OCI-LY3 (cell line): ENCODE measurements around the gene MRPS27.
A peak's percentile ranks its signal among the peaks of the same experiment; 100 is the strongest.

Experiments used
- H2AFZ ChIP-seq: fragments of 200-600, 300-600 bp; shearing (Covaris generic); 2 replicates; pipeline ENCODE4 v1.6.0; 2014; ENCODE audit warnings: antibody characterized with exemption, low read depth, low read length
- H3K27ac ChIP-seq: fragments of 200-600, 300-600 bp; sonication (generic); 2 replicates; pipeline ENCODE4 v1.5.1; 2014; ENCODE audit warnings: mild to moderate bottlenecking, low read length, moderate library complexity, mixed read lengths
- H3K27me3 ChIP-seq: fragments of 200-600, 300-600 bp; sonication (generic); 2 replicates; pipeline ENCODE4 v1.6.1; 2014; ENCODE audit warnings: low read depth, low read length, mixed read lengths
- H3K36me3 ChIP-seq: fragments of 200-600, 300-600 bp; sonication (generic); replicated peaks from 2 replicates; pipeline ENCODE3; 2014; ENCODE audit warnings: low read depth, low read length, mixed read lengths
- H3K4me1 ChIP-seq: fragments of 300-600, 200-600 bp; sonication (generic); 2 replicates; pipeline ENCODE4 v1.6.1; 2014; ENCODE audit warnings: low read length, mixed read lengths
- H3K4me2 ChIP-seq: fragments of 200-600, 300-600 bp; sonication (generic); 2 replicates; pipeline ENCODE4 v1.6.1; 2014; ENCODE audit warnings: low read length, mixed read lengths
- H3K4me3 ChIP-seq: fragments of 300-600, 200-600 bp; sonication (generic); 2 replicates; pipeline ENCODE4 v1.5.1; 2014; ENCODE audit warnings: antibody characterized with exemption, mild to moderate bottlenecking, low read length, moderate library complexity
- H3K79me2 ChIP-seq: fragments of 300-600, 200-600 bp; shearing (Covaris generic); 2 replicates; pipeline ENCODE4 v1.6.1; 2014; ENCODE audit warnings: mild to moderate bottlenecking, low read length, mixed read lengths
- H3K9ac ChIP-seq: fragments of 300-600, 200-600 bp; shearing (Covaris generic); 2 replicates; pipeline ENCODE4 v1.6.0; 2014; ENCODE audit warnings: mild to moderate bottlenecking, low read length, moderate library complexity
- H3K9me3 ChIP-seq: fragments of 200-600, 300-600 bp; shearing (Covaris generic); 2 replicates; pipeline ENCODE4 v1.6.1; 2014; ENCODE audit warnings: low read length, mixed read lengths; ENCODE audit not compliant: insufficient read depth
- H4K20me1 ChIP-seq: fragments of 200-600, 300-600 bp; sonication (generic); 2 replicates; pipeline ENCODE4 v1.6.1; 2016; ENCODE audit warnings: low read length, mixed read lengths; ENCODE audit not compliant: insufficient read depth
- CTCF ChIP-seq: fragments of 200-600, 300-600 bp; sonication (generic); IDR thresholded peaks from 2 replicates; pipeline ENCODE4 v1.5.1; 2014; ENCODE audit warnings: antibody characterized with exemption, low read length, low read depth
- EZH2phosphoT487 ChIP-seq: fragments of 200-600 bp; shearing (Covaris generic); IDR thresholded peaks from 2 replicates; pipeline ENCODE4 v1.6.1; 2018; ENCODE audit warnings: antibody characterized with exemption, mixed run types, low read depth

MRPS27 gene

GRCh38 chr5:72246954-72247442 is 73.0 kb downstream of the MRPS27 start:
- no peaks in the 10 kb centered on the region for H3K36me3 ChIP-seq
- H2AFZ ChIP-seq, result no peak overlapping the region
- H3K27ac ChIP-seq, result no peak overlapping the region
- no peaks in the 10 kb centered on the region for H4K20me1 ChIP-seq
- no peak overlapping the region for H3K4me3 ChIP-seq
- peaks cover 4% of the 10 kb centered on the region; the same call in 1 of the 2 replicates for H3K79me2 ChIP-seq
- peaks cover 8% of the 10 kb centered on the region; the same call in 1 of the 2 replicates for H3K4me1 ChIP-seq
- H3K9me3 ChIP-seq, result no peaks in the 10 kb centered on the region
- no peak overlapping the region for H3K4me2 ChIP-seq
- H3K9ac ChIP-seq, result no peak overlapping the region
- H3K27me3 ChIP-seq, result no peaks in the 10 kb centered on the region
- TF ChIP-seq CTCF (no peak), EZH2phosphoT487 (no peak)

GRCh38 chr5:72245951-72246532 is 74.0 kb downstream of the MRPS27 start:
- no peak overlapping the region for H3K9ac ChIP-seq
- no peaks in the 10 kb centered on the region for H3K27me3 ChIP-seq
- no peaks in the 10 kb centered on the region for H3K9me3 ChIP-seq
- no peak overlapping the region for H2AFZ ChIP-seq
- H3K36me3 ChIP-seq, result peaks cover 2% of the 10 kb centered on the region
- peaks cover 8% of the 10 kb centered on the region; the same call in 1 of the 2 replicates for H3K4me1 ChIP-seq
- H3K79me2 ChIP-seq, result peaks cover 4% of the 10 kb centered on the region; the same call in 1 of the 2 replicates
- no peaks in the 10 kb centered on the region for H4K20me1 ChIP-seq
- H3K27ac ChIP-seq, result no peak overlapping the region
- no peak for TF ChIP-seq EZH2phosphoT487
- no peak for TF ChIP-seq CTCF
- no peak overlapping the region for H3K4me2 ChIP-seq
- H3K4me3 ChIP-seq, result no peak overlapping the region

GRCh38 chr5:72245546-72245945 is 74.5 kb downstream of the MRPS27 start:
- Histone ChIP-seq H2AFZ (no peak overlapping the region), H3K27me3 (no peaks in the 10 kb centered on the region), H3K4me3 (no peak overlapping the region), H3K79me2 (peaks cover 4% of the 10 kb centered on the region; the same call in 1 of the 2 replicates), H4K20me1 (no peaks in the 10 kb centered on the region), H3K9me3 (no peaks in the 10 kb centered on the region), H3K36me3 (peaks cover 2% of the 10 kb centered on the region), H3K4me1 (peaks cover 8% of the 10 kb centered on the region; the same call in 1 of the 2 replicates), H3K9ac (no peak overlapping the region), H3K27ac (no peak overlapping the region), H3K4me2 (no peak overlapping the region)
- TF ChIP-seq CTCF (no peak), EZH2phosphoT487 (no peak)

- Histone ChIP-seq H3K4me1 (peaks cover 8% of the 10 kb centered on the region; the same call in 1 of the 2 replicates), H4K20me1 (no peaks in the 10 kb centered on the region), H3K4me3 (no peak overlapping the region), H3K9ac (no peak overlapping the region), H3K9me3 (no peaks in the 10 kb centered on the region), H3K27ac (no peak overlapping the region), H3K79me2 (peaks cover 4% of the 10 kb centered on the region; the same call in 1 of the 2 replicates), H3K27me3 (no peaks in the 10 kb centered on the region), H3K36me3 (peaks cover 2% of the 10 kb centered on the region), H3K4me2 (no peak overlapping the region), H2AFZ (no peak overlapping the region)
- TF ChIP-seq EZH2phosphoT487 (no peak), CTCF (peak; percentile 40)
Observed at GRCh38 chr5:72244862-72245371, 75.1 kb downstream of the MRPS27 start.
